H9 (cell line): Measurements from ENCODE around the gene FAM3C. TPM values are rescaled to one million over a fixed set of nuclear protein-coding genes. Genes with fewer than 3 reads are reported as not detected.

Experiments
- DNase-seq: peaks from one replicate; pipeline ENCODE4 v3.0.0-alpha.2; 2017
- H2AFZ ChIP-seq: one replicate; pipeline ENCODE4 v1.6.1; 2013; ENCODE audit warnings: mild to moderate bottlenecking, low read length, control low read depth, moderate library complexity
- H2AK5ac ChIP-seq: 2 replicates; pipeline ENCODE4 v1.6.1; 2013; ENCODE audit warnings: low read length, control low read depth, mixed read lengths; ENCODE audit not compliant: insufficient read length
- H2BK120ac ChIP-seq: one replicate; pipeline ENCODE4 v1.6.1; 2013; ENCODE audit warnings: low read depth, mild to moderate bottlenecking, low read length, control low read depth, inconsistent platforms; ENCODE audit not compliant: poor library complexity, severe bottlenecking
- H2BK12ac ChIP-seq: 2 replicates; pipeline ENCODE4 v1.6.1; 2013; ENCODE audit warnings: low read length, control low read depth, mixed read lengths, low read depth; ENCODE audit not compliant: insufficient read length
- H2BK15ac ChIP-seq: 2 replicates; pipeline ENCODE4 v1.6.1; 2013; ENCODE audit warnings: low read depth, low read length, control low read depth
- H2BK20ac ChIP-seq: one replicate; pipeline ENCODE4 v1.6.1; 2013; ENCODE audit warnings: low read depth, mild to moderate bottlenecking, low read length, control low read depth, inconsistent platforms; ENCODE audit not compliant: poor library complexity, severe bottlenecking
- H2BK5ac ChIP-seq: 2 replicates; pipeline ENCODE4 v1.6.1; 2013; ENCODE audit warnings: low read length, control low read depth, mixed read lengths; ENCODE audit not compliant: insufficient read length
- H3K14ac ChIP-seq: 2 replicates; pipeline ENCODE4 v1.6.1; 2013; ENCODE audit warnings: low read length, control low read depth; ENCODE audit not compliant: insufficient read depth
- H3K18ac ChIP-seq: 2 replicates; pipeline ENCODE4 v1.6.1; 2013; ENCODE audit warnings: low read depth, mild to moderate bottlenecking, mixed read lengths, low read length, control low read depth; ENCODE audit not compliant: insufficient read length
- H3K23ac ChIP-seq: 2 replicates; pipeline ENCODE4 v1.6.1; 2013; ENCODE audit warnings: low read length, control low read depth, mixed read lengths, low read depth; ENCODE audit not compliant: insufficient read length
- H3K23me2 ChIP-seq: 2 replicates; pipeline ENCODE4 v1.6.1; 2013; ENCODE audit warnings: low read depth, mild to moderate bottlenecking, mixed read lengths, low read length, control low read depth; ENCODE audit not compliant: insufficient read length, poor library complexity, severe bottlenecking
- H3K27ac ChIP-seq: 2 replicates; pipeline ENCODE4 v1.5.1; 2013; ENCODE audit warnings: low read length, control low read depth, mixed read lengths, low read depth; ENCODE audit not compliant: insufficient read length
- H3K27me3 ChIP-seq: 2 replicates; pipeline ENCODE4 v1.6.1; 2013; ENCODE audit warnings: low read length, control low read depth, inconsistent platforms; ENCODE audit not compliant: insufficient read depth
- H3K4ac ChIP-seq: 2 replicates; pipeline ENCODE4 v1.6.1; 2013; ENCODE audit warnings: low read depth, mild to moderate bottlenecking, control low read depth, inconsistent platforms, low read length, moderate library complexity
- H3K4me1 ChIP-seq: 2 replicates; pipeline ENCODE4 v1.6.1; 2013; ENCODE audit warnings: low read length, control low read depth, inconsistent platforms; ENCODE audit not compliant: insufficient read depth
- H3K4me2 ChIP-seq: 2 replicates; pipeline ENCODE4 v1.6.1; 2013; ENCODE audit warnings: low read length, control low read depth, mixed read lengths; ENCODE audit not compliant: insufficient read length, insufficient read depth
- H3K56ac ChIP-seq: 2 replicates; pipeline ENCODE4 v1.6.1; 2013; ENCODE audit warnings: low read depth, mild to moderate bottlenecking, mixed read lengths, low read length, control low read depth; ENCODE audit not compliant: insufficient read length
- H3K79me1 ChIP-seq: 2 replicates; pipeline ENCODE4 v1.6.1; 2013; ENCODE audit warnings: low read depth, mild to moderate bottlenecking, moderate library complexity, low read length, control low read depth, inconsistent platforms; ENCODE audit not compliant: insufficient read depth, poor library complexity, severe bottlenecking
- H3K79me2 ChIP-seq: 2 replicates; pipeline ENCODE4 v1.6.1; 2013; ENCODE audit warnings: low read length, control low read depth, inconsistent platforms; ENCODE audit not compliant: insufficient read depth
- H3K9ac ChIP-seq: 2 replicates; pipeline ENCODE4 v1.6.1; 2013; ENCODE audit warnings: low read length, control low read depth, mixed read lengths; ENCODE audit not compliant: insufficient read length; ENCODE audit errors: extremely low read depth
- H3K9me3 ChIP-seq: one replicate; pipeline ENCODE4 v1.6.1; 2013; ENCODE audit warnings: low read depth, low read length, inconsistent platforms; ENCODE audit not compliant: control insufficient read depth
- H3T11ph ChIP-seq: one replicate; pipeline ENCODE4 v1.6.1; 2013; ENCODE audit warnings: mild to moderate bottlenecking, low read length, control low read depth, inconsistent platforms
- H4K20me1 ChIP-seq: one replicate; pipeline ENCODE4 v1.6.1; 2013; ENCODE audit not compliant: control insufficient read depth, insufficient read length, insufficient read depth
- H4K5ac ChIP-seq: 2 replicates; pipeline ENCODE4 v1.6.1; 2013; ENCODE audit warnings: low read depth, mild to moderate bottlenecking, mixed read lengths, low read length, control low read depth; ENCODE audit not compliant: insufficient read length
- H4K8ac ChIP-seq: replicated peaks from 2 replicates; pipeline ENCODE4 v1.6.1; 2013; ENCODE audit warnings: low read length, control low read depth, mixed read lengths, low read depth; ENCODE audit not compliant: insufficient read length
- H4K91ac ChIP-seq: 2 replicates; pipeline ENCODE4 v1.6.1; 2013; ENCODE audit warnings: low read depth, mild to moderate bottlenecking, moderate library complexity, mixed read lengths, low read length, control low read depth; ENCODE audit not compliant: insufficient read length
- H3K27ac Mint-ChIP-seq, 3 experiments: 2 replicates in 2 of 3; 3 replicates in 1 of 3; pipeline ENCODE4 v1.8.0; 2020 to 2021; ENCODE audit warnings: mixed read lengths in 3 of 3, mild to moderate bottlenecking in 1 of 3, moderate library complexity in 1 of 3
- H3K27me3 Mint-ChIP-seq: 2 replicates; pipeline ENCODE4 v1.8.0; 2021; ENCODE audit warnings: low read depth, mild to moderate bottlenecking, moderate library complexity, mixed read lengths
- H3K36me3 Mint-ChIP-seq, 3 experiments: 2 replicates in 2 of 3; 3 replicates in 1 of 3; pipeline ENCODE4 v1.8.0; 2020 to 2021; ENCODE audit warnings: low read depth in 3 of 3, mixed read lengths in 3 of 3; ENCODE audit not compliant: insufficient read depth in 1 of 3
- H3K4me1 Mint-ChIP-seq, 2 experiments: 2 replicates each; pipeline ENCODE4 v1.8.0; 2020; ENCODE audit warnings: mixed read lengths in 2 of 2
- H3K4me3 Mint-ChIP-seq, 2 experiments: 2 replicates in 1 of 2; 3 replicates in 1 of 2; pipeline ENCODE4 v1.8.0; 2020 to 2021; ENCODE audit warnings: mild to moderate bottlenecking in 2 of 2, mixed read lengths in 2 of 2, moderate library complexity in 1 of 2
- H3K9me3 Mint-ChIP-seq, 2 experiments: 2 replicates in 1 of 2; 3 replicates in 1 of 2; pipeline ENCODE4 v1.8.0; 2020; ENCODE audit warnings: mild to moderate bottlenecking in 2 of 2, mixed read lengths in 2 of 2, moderate library complexity in 1 of 2
- CTCF ChIP-seq: fragments of 200-600 bp; sonication (generic); conservative IDR thresholded peaks from 3 replicates; pipeline ENCODE4 v1.8.0; 2021; ENCODE audit warnings: antibody characterized with exemption, mild to moderate bottlenecking
- total RNA-seq: library from RNA; stranded (reverse); gene quantifications from 2 replicates; pipeline ENCODE4 v1.2.1, GENCODE V29; 2021

FAM3C gene
- total RNA-seq, 1 experiment from 2014 or later: 64.5 TPM

- Mint-ChIP-seq H3K27me3 (no peaks in the 10 kb centered on the region), H3K4me1 (no peaks in the 10 kb centered on the region), H3K9me3 (no peaks in the 10 kb centered on the region; a peak in 1 of 5 replicates), H3K4me3 (no peak overlapping the region), H3K27ac (no peak overlapping the region), H3K36me3 (no peaks in the 10 kb centered on the region)
- no peak overlapping the region for H3K27ac ChIP-seq
- DNase-seq: no peak
- H4K8ac ChIP-seq: no peak overlapping the region
- no peaks in the 10 kb centered on the region for H4K20me1 ChIP-seq
- H3K9ac ChIP-seq: no peak overlapping the region
- no peak overlapping the region for H2AFZ ChIP-seq
- H3K79me1 ChIP-seq: no peaks in the 10 kb centered on the region
- no peak overlapping the region for H2BK5ac ChIP-seq
- no peaks in the 10 kb centered on the region for H3K27me3 ChIP-seq
- no peak overlapping the region for H2BK15ac ChIP-seq
- no peak overlapping the region for H3K4me2 ChIP-seq
- no peaks in the 10 kb centered on the region for H3K4me1 ChIP-seq
- no peaks in the 10 kb centered on the region for H3K79me2 ChIP-seq
- H3K56ac ChIP-seq: no peak overlapping the region
- no peak overlapping the region for H3T11ph ChIP-seq
- no peak overlapping the region for H3K4ac ChIP-seq
- no peak overlapping the region for H4K5ac ChIP-seq
- no peaks in the 10 kb centered on the region for H3K23me2 ChIP-seq
- no peak overlapping the region for H2BK20ac ChIP-seq
- no peak overlapping the region for H3K23ac ChIP-seq
- no peak overlapping the region for H2BK12ac ChIP-seq
- H3K18ac ChIP-seq: no peak overlapping the region
- H2AK5ac ChIP-seq: no peak overlapping the region
- no peaks in the 10 kb centered on the region for H3K9me3 ChIP-seq
- H2BK120ac ChIP-seq: no peak overlapping the region
- TF ChIP-seq CTCF: no peak
- H3K14ac ChIP-seq: no peak overlapping the region
- H4K91ac ChIP-seq: no peak overlapping the region
Measured at GRCh38 chr7:121429798-121430197, 33.7 kb upstream of the FAM3C start.
